ENCODE data around the gene TMIGD3. TPM values are rescaled to one million over a fixed set of nuclear protein-coding genes. Genes with fewer than 3 reads are reported as not detected.

Gene TMIGD3
- total and polyA plus RNA-seq, 10 donors, result 1.6 to 33.4 (median 10.6) TPM

DNA sequence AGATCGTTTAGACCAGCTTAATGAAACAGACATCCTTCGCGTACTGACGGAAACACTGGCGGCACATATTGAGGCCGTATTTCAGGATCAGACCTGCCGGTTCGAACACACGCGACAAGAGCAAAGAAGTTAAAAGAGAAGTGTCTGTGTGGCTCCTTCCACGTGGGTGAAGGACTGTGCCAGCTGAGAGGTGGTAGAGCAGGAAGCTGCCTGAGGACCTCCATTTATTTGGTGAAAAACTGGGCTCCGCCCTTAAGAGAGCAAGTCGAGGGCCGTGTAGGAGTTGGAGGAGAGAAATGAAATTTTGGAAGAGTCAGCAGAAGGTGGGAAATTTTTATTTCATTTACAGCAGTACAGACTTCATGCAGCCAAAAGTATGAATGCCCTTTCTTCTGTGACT is 38.8 kb upstream of the TMIGD3 start:
- Histone ChIP-seq H3K4me3 (no peak overlapping the region), H3K9me3 (no peaks in the 10 kb centered on the region), H3K27me3 (replicated peaks in 1 of 7) (no peaks in the 10 kb centered on the region), H3K36me3 (no peaks in the 10 kb centered on the region), H3K4me1 (no peaks in the 10 kb centered on the region), H3K27ac (no peak overlapping the region)
- TF ChIP-seq POLR2AphosphoS5 (IDR thresholded peaks at IDR 0.05), result no peak
- TF ChIP-seq POLR2A (IDR thresholded peaks at IDR 0.05), result no peak
- TF ChIP-seq, protein P1, sequence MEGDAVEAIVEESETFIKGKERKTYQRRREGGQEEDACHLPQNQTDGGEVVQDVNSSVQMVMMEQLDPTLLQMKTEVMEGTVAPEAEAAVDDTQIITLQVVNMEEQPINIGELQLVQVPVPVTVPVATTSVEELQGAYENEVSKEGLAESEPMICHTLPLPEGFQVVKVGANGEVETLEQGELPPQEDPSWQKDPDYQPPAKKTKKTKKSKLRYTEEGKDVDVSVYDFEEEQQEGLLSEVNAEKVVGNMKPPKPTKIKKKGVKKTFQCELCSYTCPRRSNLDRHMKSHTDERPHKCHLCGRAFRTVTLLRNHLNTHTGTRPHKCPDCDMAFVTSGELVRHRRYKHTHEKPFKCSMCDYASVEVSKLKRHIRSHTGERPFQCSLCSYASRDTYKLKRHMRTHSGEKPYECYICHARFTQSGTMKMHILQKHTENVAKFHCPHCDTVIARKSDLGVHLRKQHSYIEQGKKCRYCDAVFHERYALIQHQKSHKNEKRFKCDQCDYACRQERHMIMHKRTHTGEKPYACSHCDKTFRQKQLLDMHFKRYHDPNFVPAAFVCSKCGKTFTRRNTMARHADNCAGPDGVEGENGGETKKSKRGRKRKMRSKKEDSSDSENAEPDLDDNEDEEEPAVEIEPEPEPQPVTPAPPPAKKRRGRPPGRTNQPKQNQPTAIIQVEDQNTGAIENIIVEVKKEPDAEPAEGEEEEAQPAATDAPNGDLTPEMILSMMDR (IDR thresholded peaks at IDR 0.05 in 8 of 11, conservative IDR thresholded peaks at IDR 0.05 in 3 of 11), result no peak
- DNase-seq, result no peak
- intact Hi-C loops (cut with DNase I; ENCODE audit: low total_unique reads), result no loop called here
- WGBS, 5 donors, result 79 to 89% (median 85%) methylated on average over 14 of the region's 14 CpGs

DNA sequence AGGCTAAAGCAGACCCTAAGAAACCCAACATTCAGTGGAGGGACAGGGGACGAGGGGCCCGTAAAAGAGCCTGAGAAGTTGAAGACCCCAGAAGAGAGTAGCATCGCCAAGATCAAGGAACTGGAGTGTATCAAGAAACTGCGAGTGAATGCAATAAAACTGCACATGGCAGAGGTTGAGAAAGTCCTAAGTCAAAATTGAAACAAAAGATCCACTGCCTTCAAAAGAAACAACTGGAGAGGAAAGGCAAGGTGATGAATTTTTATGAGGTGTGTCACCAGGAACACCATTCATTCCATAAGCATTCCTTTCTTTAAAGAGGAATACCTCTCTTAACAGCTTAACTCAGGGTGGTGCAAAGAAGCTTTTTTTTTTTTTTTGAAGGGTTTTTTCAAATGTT is 38.3 kb upstream of the TMIGD3 start:
- WGBS, 5 donors, result 89 to 96% (median 92%) methylated on average over 4 of the region's 4 CpGs
- H3K27ac ChIP-seq, result no peak overlapping the region

DNA sequence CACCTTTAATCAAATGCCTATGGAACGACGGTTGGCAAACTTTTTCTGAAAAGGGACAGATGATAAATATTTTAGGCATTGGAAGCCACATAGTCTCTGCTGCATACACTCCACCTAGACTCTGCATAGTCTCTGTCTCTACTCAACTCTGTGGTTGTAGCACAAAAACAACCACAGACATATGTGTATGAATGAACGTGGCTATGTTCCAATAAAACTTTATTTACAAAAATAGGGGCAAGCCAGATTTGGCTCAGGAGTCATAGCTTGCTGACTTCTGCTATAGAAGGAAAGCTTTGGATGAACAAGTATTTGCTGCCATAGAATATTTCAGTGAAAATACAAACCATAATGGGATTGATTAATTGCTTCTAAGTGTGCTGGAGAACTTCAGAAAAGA is 37.5 kb upstream of the TMIGD3 start:
- DNase-seq, result no peak
- Histone ChIP-seq H3K27ac (no peak overlapping the region), H3K4me3 (no peak overlapping the region), H3K27me3 (replicated peaks in 1 of 7) (no peaks in the 10 kb centered on the region), H3K4me1 (no peaks in the 10 kb centered on the region), H3K9me3 (no peaks in the 10 kb centered on the region), H3K36me3 (no peaks in the 10 kb centered on the region)
- intact Hi-C loops (cut with DNase I; ENCODE audit: low total_unique reads), result no loop called here
- TF ChIP-seq POLR2A (IDR thresholded peaks at IDR 0.05) (no peak), POLR2AphosphoS5 (IDR thresholded peaks at IDR 0.05) (no peak)
- TF ChIP-seq, protein P1 (IDR thresholded peaks at IDR 0.05 in 8 of 11, conservative IDR thresholded peaks at IDR 0.05 in 3 of 11), result no peak
- WGBS, 5 donors, result 80 to 95% (median 90%) methylated on average over 3 of the region's 3 CpGs

More for the DNA sequence above, 38.3 kb upstream of the TMIGD3 start:
- Histone ChIP-seq H3K4me1 (no peaks in the 10 kb centered on the region), H3K9me3 (no peaks in the 10 kb centered on the region), H3K36me3 (no peaks in the 10 kb centered on the region), H3K4me3 (no peak overlapping the region), H3K27me3 (replicated peaks in 1 of 7) (no peaks in the 10 kb centered on the region)
- DNase-seq, result no peak
- intact Hi-C loops (cut with DNase I; ENCODE audit: low total_unique reads), result no loop called here
- TF ChIP-seq, protein P1 (IDR thresholded peaks at IDR 0.05 in 8 of 11, conservative IDR thresholded peaks at IDR 0.05 in 3 of 11), result no peak
- no peak for TF ChIP-seq POLR2AphosphoS5 (IDR thresholded peaks at IDR 0.05)

DNA sequence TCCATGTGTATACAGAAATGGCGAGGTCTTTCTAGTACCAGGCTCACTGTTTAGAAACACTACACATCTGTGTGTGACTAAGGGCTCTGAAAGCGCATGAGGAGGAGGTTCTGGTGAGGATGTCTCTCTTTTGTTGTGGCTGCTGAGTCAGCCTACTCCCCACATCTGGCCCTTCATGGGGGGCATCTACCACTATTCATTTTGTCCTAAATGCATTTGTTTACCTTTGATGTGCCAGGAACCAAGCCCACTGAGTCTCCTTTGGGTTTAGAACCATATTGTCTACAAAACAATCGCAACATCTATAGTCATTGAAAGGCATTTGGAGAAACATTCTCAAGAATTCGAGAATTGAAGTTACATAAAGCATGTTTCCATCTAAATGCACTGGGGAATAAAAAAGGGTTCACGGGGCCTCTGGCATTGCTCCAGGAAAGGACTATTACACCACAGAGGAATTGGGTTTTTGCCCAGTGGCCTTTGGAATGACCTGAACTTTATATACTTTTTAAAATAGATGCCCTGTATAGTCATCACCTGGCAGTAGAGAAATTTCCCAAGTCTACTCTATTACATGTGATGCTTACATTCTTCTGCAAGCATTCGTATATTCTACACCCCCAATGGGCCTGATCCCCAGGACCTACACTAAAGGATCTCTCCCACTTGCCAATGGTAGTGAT is 35.1 kb upstream of the TMIGD3 start:
- intact Hi-C loops (cut with DNase I; ENCODE audit: low total_unique reads), result no loop called here
- WGBS, 5 donors, result 80 to 89% (median 86%) methylated on average over 6 of the region's 6 CpGs
- no peak for TF ChIP-seq POLR2AphosphoS5 (IDR thresholded peaks at IDR 0.05)

More for the DNA sequence above, 35.1 kb upstream of the TMIGD3 start:
- Histone ChIP-seq H3K27me3 (replicated peaks in 1 of 7) (no peaks in the 10 kb centered on the region), H3K36me3 (no peaks in the 10 kb centered on the region), H3K27ac (no peak overlapping the region), H3K4me1 (no peaks in the 10 kb centered on the region), H3K4me3 (no peak overlapping the region), H3K9me3 (no peaks in the 10 kb centered on the region)
- no peak for DNase-seq
